Activated gamma-delta T cell treated with Interleukin-2 at 50 U/mL for 16 hours (primary cell): ENCODE measurements around the gene MTRF1L.
"Not testable (repeated sequence)": the region's sequence is repeated elsewhere in the genome, so short reads cannot be mapped to it uniquely, and the experiment has no call there.

Experiments
- DNase-seq: peaks from one replicate; pipeline ENCODE4 v3.0.0-alpha.2; 2020

Gene MTRF1L

GRCh38 chr6:153001767-153002612, 519 bp downstream of the MTRF1L start:
- no peak for DNase-seq

DNA sequence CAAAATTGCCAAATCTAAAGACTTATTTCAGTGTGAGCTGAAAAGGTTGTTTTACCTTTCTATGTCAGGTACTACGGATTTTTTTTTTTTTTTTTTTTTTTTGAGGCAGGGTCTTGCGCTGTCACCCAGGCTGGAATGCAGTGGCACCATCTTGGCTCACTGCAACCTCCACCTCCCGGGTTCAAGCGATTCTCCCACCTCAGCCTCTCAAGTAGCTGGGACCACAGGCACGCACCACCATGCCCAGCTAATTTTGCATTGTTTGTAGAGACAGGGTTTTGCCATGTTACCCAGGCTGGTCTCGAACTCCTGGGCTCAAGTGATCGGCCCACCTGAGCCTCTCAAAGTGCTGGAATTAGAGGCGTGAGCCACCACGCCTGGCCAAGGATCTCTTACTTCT, 1.7 kb downstream of the MTRF1L start:
- DNase-seq = not testable (repeated sequence)

GRCh38 chr6:153000243-153000642, 2.3 kb downstream of the MTRF1L start:
- DNase-seq = no peak

DNA sequence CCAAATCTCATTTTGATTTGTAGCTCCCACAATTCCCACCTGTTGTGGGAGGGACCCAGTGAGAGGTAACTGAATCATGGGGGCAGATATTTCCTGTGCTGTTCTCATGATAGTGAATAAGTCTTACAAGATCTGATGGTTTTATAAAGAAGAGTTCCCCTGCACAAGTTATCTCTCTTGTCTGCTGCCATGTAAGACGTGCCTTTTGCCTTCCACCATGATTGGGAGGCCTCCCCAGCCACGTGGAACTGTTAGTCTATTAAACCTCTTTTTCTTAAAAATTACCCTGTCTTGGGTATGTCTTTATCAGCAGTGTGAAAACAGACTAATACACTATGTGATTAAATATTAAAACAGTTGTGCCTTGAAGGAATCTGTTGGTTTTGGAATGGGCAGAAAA, 3.0 kb downstream of the MTRF1L start:
- DNase-seq = not testable (repeated sequence)

GRCh38 chr6:152993847-152994246, 8.7 kb downstream of the MTRF1L start:
- DNase-seq = no peak

GRCh38 chr6:152993431-152993830, 9.1 kb downstream of the MTRF1L start:
- DNase-seq = no peak

DNA sequence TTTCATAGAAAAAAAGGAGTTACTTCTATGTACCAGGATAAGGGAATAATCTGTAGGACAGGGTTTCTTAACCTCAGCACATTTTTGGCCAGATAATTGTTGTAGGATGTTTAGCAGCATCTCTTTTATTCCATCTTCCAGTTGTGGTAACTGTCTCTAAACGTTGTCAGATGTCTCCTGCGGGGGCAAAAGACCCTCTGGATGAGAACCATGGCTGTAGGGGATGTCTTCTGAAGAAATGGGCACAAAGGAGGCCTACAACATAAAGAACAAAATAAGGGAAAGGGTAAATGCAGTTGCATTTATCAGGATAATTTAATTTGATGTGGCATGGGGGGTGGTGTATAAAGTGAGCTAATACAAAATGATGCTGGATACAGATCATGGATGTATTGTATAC, 15.5 kb downstream of the MTRF1L start:
- no peak for DNase-seq

DNA sequence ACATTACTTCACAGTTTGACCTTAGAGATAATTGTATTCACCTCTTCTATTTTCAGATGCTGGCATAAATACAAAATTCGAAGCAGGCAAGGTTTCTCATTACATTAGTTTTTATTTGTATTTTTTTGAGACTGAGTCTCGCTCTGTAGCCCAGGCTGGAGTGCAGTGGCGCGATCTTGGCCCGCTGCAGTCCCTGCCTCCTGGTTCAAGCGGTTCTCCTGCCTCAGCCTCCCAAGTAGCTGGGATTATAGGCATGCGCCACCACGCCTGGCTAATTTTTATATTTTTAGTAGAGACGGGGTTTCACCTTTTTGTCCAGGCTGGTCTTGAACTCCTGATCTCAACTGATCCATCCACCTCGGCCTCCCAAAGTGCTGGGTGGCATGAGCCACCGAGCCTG, 17.2 kb downstream of the MTRF1L start:
- DNase-seq = not testable (repeated sequence)

- no peak for DNase-seq
Observed at GRCh38 chr6:152984513-152984872, 18.0 kb downstream of the MTRF1L start.

DNA sequence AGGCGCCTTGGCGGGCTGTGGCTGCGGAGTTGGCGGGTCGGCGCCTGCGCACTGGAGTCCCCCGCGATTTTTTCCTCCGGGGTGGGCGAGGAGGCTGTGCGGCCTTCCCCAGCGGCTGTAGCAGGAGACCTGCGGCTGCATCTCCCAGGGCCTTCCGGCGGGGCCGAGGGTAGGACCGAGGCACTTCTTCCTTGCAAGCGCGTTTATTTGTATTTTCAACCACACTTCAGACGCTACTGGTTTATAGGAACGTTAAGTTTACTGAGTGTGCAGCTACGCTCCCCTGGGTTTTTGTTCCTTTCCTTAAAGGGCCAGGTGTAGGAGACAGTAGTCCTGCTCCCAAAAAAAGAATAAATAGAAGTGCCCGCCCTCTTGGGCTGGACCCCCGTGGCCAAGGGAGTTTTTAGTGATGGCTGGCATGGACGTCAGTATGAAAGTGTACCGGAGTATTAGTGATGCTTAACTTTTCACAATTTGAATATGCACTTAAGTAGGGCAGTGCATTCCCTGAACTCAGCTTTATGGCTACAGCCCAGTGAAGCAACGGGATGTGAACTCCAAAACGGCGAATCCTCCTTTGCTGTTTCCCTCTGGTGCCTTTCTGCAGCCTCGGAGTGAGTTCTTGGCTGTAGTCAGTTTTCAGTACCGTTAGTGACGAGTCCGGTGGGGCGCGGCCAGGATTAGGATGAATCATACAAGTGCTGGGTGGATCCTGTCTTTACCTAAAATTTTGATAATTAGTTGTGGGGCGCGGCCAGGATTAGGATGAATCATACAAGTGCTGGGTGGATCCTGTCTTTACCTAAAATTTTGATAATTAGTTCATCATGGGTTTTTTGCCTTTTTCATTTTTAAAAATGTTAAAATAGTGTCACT, 18.6 kb downstream of the MTRF1L start:
- peak; percentile 94 for DNase-seq

- peak; percentile 97 for DNase-seq
Observed at GRCh38 chr6:152982904-152983636, 19.4 kb downstream of the MTRF1L start, which contains the start of gene FBXO5. Gene FBXO5, minus strand, starts transcription at chr6:152983041. Its CDS starts 82 bp downstream, at chr6:152982959.

DNA sequence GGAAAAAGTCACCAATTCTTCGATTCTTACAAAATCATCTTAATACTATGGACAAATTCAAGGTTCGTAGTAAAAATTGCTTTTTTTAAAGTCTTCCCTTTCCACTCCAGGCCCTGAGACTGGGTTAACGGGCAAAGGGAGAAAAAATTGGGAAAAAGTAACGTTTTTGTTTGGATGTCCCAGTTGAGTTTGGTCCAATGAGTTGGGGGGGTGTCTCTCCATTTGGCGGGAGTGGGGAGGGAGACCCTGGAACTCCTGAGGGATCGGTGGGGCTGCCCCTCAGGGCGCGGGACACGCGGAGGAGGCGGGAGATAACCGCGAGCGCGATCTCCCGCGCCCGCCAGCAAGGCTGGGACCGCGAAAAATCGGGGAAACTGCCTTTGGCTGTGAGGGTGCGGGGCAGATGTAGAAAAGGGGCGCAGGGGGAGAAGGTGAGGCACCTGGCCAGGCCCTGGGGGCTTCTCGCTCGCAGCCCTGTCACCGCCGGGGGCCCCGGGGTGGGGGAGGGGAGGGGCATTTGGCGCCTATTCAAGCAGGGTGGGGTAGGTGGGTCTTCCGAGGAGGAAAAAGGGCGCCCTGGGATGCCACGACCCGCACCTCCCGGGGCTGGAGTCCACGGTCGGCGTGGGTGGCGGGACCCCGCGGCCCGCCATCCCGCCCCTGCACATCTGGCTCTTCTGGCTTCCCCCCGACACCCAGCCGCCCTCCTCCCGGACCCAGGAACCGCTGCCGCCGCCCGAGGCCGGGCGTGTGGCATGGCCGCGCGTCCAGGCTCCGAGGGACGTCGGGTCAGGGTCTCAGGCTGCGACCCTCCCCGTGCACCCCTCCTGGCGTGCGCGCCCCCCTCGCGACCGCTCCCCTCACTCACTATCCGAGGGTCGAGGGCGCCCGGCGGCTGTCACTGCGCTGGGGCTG, 20.3 kb downstream of the MTRF1L start:
- DNase-seq = peak; percentile 14

GRCh38 chr6:152981219-152981618, 21.3 kb downstream of the MTRF1L start:
- DNase-seq = no peak

DNA sequence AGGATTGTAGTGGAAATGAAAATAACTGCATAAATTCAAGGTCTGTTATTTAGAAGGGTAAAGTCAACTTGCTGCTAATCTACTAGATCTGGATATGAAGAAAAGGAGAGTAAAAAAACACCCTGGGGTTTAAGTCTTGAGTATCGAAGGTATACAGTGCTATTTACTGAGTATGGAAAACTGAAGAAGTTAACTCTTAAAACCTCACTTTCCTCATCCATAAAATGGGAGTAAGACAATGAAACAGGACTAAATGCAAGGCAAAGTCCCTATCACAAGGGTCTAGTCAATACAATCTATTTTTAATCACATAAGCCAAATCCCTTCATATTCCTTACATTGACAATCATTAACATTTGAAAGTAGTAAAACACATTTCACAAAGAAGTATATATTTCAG, 21.9 kb downstream of the MTRF1L start:
- no peak for DNase-seq

GRCh38 chr6:152979116-152979515, 23.4 kb downstream of the MTRF1L start:
- DNase-seq = no peak

- no peak for DNase-seq
Observed at GRCh38 chr6:152978058-152978457, 24.5 kb downstream of the MTRF1L start.

DNA sequence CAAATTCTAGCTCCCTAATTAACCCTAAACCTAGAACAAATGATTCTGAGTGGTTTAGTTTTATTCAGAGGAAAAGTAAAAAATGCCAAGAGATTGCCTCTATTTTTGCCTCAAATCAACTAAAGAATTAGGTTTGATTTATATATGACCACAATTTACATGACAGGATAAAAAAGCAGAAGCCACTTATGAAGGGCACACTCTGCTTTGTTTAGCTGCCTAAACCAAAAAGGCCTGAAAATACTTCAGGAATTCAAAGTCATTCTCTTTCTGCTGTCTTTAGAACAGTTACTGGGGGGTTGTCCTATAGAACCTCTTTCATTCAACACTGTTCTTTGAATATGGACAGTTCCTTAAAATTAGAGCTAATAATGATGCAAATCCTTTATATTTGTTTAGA, 25.0 kb downstream of the MTRF1L start:
- DNase-seq = no peak

DNA sequence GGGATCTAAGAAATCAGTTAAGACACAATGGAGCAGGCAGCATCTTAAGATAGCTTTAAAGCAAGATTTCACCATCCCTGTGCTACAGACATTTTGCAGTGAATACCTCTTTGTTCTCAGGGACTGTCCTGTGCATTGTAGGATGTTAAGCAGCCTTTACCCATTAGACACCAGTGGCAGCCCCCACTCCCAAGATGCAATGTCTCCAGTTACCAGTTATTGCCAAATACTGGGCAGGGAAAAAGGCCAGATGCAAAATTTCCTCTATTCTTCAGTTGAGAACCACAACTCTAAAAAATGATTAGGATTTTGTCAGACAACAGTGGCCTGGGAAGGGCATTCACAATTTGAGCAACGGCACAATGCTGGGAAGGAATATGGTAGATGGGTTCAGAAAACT, 25.8 kb downstream of the MTRF1L start:
- no peak for DNase-seq

DNA sequence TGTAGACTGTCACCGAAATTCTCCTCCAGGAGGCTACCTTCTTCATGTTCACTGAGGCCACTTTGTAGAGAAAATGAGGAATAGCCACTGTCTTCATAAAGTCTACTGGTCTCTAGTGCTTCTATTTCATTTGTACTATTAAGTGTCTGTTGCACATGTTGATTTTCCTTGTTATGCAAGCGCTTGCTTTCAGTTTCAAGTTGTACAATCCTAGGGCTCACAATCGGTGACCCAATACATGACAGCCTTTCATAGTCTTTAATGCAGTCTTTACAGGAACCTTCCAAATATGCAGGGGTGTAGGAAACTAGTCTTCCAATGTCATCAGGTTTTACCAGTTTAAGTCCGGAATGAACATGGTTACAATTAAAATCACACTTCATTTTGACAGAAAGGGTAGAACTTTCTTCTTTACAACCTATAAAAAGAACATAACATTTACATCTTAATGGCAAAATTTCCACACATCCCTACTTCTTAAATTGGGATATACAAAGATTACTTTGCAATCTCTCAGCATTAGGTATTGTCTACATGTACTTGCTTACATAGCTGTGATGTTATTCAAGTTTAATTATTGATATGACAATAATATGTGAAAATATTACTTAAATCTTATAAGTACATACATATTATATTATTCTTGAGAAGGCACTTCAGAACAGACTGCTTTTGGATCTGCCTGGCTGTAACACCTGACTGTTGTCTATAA, 27.1 kb downstream of the MTRF1L start:
- DNase-seq = no peak

DNA sequence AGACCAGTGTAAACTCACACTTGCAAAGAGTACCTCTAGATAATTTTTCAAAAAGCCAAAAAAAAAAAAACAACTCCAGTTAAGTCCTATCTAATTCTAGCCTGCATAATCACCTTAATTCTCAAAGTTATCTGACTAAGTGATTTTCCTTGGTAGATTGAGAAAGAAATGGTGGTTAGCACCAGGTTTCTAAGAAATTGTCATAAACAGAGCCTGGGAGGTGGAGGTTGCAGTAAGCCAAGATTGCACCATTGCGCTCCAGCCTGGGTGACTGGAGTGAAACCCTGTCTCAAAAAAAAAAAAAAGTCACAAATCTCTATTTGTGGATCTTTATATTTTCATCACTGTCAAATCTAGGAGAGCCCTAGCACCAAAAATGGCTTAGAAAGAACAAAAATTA, 28.6 kb downstream of the MTRF1L start:
- DNase-seq = no peak

GRCh38 chr6:152969688-152970418, 32.7 kb downstream of the MTRF1L start:
- DNase-seq = no peak
